Ureter (tissue), 1 donor: Measurements from ENCODE around the gene METTL9. TPM values are rescaled to one million over a fixed set of nuclear protein-coding genes. Genes with fewer than 3 reads are reported as not detected.
"Not testable (repeated sequence)": the region's sequence is repeated elsewhere in the genome, so short reads cannot be mapped to it uniquely, and the experiment has no call there.

Experiments used
- DNase-seq: peaks from one replicate; pipeline ENCODE4 v3.0.0-alpha.2; 2020; ENCODE audit warnings: low spot score
- total RNA-seq: library from RNA; stranded (reverse); gene quantifications from one replicate; pipeline ENCODE4 v1.2.4, GENCODE V29; 2023
- donor health status: DM: yes; HTN: yes; CAD: no.

Gene METTL9
- total RNA-seq, 1 donor from 2014 or later = 80.3 TPM

GRCh38 chr16:21663889-21664647 lies 64.7 kb downstream of the METTL9 start, which contains the start of gene OTOA:
OTOA (plus strand) TSS chr16:21663968; CDS start chr16:21678515, 14,547 bp downstream.
- DNase-seq = no peak

- DNase-seq = no peak
These were observed 65.6 kb downstream of the METTL9 start for GRCh38 chr16:21664801-21665492.

GRCh38 chr16:21666772-21667171 lies 67.4 kb downstream of the METTL9 start:
- no peak for DNase-seq

GRCh38 chr16:21667575-21667974 lies 68.2 kb downstream of the METTL9 start:
- DNase-seq = no peak

- no peak for DNase-seq
These were observed 74.1 kb downstream of the METTL9 start for GRCh38 chr16:21673469-21673868.

- not testable (repeated sequence) for DNase-seq
These were observed 75.1 kb downstream of the METTL9 start for GRCh38 chr16:21674456-21674855.

GRCh38 chr16:21680714-21681113 lies 81.3 kb downstream of the METTL9 start:
- not testable (repeated sequence) for DNase-seq

GRCh38 chr16:21683184-21683583 lies 83.8 kb downstream of the METTL9 start:
- no peak for DNase-seq

- DNase-seq = no peak
These were observed 84.8 kb downstream of the METTL9 start for GRCh38 chr16:21684199-21684598.

GRCh38 chr16:21685034-21685455 lies 85.7 kb downstream of the METTL9 start:
- no peak for DNase-seq

- no peak for DNase-seq
These were observed 89.7 kb downstream of the METTL9 start for GRCh38 chr16:21689107-21689506.

GRCh38 chr16:21690967-21691366 lies 91.6 kb downstream of the METTL9 start:
- DNase-seq = not testable (repeated sequence)

GRCh38 chr16:21694609-21695008 lies 95.2 kb downstream of the METTL9 start:
- no peak for DNase-seq

- DNase-seq = no peak
These were observed 97.7 kb downstream of the METTL9 start for GRCh38 chr16:21697032-21697431.

- no peak for DNase-seq
These were observed 99.0 kb downstream of the METTL9 start for GRCh38 chr16:21698169-21699032.

- DNase-seq = no peak
These were observed 101.9 kb downstream of the METTL9 start for GRCh38 chr16:21701271-21701670.

- DNase-seq = no peak
These were observed 102.9 kb downstream of the METTL9 start for GRCh38 chr16:21702276-21702675.

GRCh38 chr16:21703156-21703555 lies 103.8 kb downstream of the METTL9 start:
- DNase-seq = no peak

- DNase-seq = no peak
These were observed 104.3 kb downstream of the METTL9 start for GRCh38 chr16:21703589-21704174.

GRCh38 chr16:21704266-21704665 lies 104.9 kb downstream of the METTL9 start:
- DNase-seq = no peak

GRCh38 chr16:21704733-21705132 lies 105.4 kb downstream of the METTL9 start:
- no peak for DNase-seq
